Effector CD8-positive, alpha-beta T cell (primary cell): Measurements from ENCODE around the gene MEAK7.

Experiments
- DNase-seq: peaks from one replicate; lab custom pipeline; 2025; lab: John Stamatoyannopoulos, UW

MEAK7 gene

DNA sequence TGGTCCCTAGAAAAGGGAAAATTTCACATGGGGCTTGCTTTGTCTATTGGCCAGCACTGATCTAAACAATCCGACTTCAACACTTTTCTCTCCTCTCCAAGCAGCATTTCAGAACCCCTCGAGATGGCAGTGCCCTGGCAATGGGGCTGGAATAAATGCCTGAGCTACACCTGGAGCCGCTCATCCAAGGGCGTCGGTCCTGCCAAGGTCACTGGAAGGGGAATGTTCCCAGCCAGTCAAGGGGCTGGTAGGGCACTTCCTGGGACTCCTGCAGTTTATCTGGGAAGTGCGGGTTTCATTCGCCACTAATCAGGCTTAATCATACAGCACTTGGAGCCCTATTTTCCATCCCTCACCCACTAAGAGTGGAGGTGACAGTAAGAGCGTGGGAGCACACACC is 17.1 kb downstream of the MEAK7 start:
- DNase-seq, result no peak

DNA sequence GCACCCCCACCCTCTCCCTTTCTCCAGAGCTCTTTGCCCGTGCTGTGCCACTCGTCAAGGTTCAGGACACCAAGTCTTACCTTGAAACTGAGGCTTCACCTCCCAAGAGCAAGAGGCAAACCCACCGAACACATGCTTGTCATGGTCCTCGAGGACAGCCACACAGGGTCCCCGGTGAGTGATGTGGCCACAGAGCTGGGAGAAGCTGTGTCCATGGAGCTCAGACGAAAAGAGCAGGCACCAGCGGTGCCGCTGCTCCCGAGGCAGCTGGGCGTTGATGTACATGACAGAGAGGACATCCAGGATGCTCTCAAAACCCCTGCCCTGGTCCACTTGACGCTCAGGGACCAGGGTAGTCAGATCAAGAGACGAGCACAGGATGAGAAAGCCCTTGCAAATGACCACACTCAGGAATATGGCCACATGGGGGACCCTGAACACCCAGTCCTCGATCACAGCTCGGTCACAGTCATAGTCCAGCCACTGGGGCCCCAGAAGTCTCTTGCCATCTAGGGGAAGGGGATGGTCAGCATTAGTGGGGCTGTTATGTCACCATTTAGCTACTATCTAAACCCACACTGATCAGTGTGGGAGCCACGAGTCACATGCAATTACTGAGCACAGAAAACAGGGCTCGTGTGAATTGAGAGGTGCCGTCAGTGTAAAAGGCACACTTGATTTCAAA is 17.8 kb downstream of the MEAK7 start:
- DNase-seq, result no peak

DNA sequence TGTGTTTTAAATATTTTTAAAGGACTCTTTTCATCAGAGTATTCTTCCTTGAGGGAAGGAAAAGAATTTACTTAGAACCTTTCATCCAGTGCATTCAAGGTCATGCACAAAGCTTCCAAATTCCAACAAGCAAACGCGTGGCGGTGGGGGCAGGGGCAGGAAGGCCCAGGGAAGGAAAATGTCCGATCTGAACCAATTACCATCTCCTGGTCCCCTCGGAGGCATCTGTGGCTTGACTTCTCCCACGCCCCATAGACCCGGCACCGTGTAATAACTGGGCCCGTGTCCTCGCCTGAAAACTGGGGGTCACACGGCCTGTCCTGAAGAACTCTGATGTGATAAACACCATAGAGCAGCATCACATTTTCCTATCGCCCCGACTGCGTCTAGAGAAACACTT is 18.3 kb downstream of the MEAK7 start:
- no peak for DNase-seq

DNA sequence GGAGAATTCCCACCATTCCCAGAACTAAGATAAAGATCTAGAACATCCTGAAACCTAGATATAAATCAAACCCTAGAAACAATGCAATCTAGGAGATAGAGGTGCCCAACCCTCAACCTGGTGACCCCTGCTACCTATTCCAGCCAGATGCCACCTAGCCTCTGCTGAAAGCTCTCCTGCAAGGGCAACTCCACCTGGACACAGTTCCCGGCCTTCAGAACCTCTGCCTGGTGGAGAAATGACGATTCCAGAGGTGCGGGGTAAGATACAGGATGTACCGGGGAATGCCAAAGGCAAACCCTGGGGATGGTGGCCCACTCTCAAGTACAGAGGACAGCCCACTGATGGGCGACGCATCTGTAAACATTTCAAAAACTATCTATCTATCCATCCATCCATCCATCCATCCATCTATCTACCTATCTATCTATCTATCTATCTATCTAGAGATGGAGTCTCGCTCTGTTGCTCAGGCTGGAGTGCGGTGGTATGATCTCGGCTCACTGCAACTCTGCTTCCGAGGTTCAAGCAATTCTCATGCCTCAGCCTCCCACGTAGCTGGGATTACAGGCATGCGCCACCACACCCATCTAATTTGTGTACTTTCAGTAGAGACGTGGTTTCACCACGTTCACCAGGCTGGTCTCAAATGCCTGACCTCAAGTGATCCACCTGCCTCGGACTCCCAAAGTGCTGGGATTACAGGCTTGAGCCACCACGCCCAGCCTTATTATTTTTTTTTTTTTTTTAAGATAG is 19.0 kb downstream of the MEAK7 start:
- DNase-seq, result no peak

DNA sequence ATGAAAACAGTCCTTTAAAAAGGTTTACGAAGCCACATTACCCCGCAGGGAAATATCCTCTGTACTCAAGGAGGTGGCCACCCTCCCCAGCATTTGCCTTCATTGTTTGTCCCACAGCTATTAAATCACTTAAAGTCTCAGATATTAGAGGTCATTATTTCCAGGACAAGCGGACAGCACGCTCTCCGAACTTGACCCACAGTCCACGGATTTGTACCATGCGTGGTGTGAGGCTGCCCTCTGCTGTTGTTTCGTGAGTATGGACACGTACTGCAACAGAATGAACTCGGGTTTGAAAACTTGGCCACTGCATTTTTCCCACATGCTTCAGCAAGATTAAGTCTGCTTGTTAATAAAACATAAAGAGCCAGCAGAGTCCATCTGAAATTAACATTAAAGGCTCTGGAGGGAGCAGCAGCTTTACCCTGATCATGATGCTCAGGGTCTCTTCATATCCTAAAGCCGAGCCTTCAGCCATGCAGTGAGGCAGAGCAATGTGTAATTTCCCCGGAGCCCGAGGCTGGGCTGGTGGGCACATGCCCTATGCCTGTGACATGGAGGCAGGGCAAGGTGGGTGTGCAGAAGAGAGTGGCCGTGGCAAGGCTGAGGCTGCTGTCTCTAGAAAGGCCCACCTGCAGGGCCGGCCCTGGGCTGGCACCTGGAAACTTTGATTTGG is 19.7 kb downstream of the MEAK7 start:
- no peak for DNase-seq

DNA sequence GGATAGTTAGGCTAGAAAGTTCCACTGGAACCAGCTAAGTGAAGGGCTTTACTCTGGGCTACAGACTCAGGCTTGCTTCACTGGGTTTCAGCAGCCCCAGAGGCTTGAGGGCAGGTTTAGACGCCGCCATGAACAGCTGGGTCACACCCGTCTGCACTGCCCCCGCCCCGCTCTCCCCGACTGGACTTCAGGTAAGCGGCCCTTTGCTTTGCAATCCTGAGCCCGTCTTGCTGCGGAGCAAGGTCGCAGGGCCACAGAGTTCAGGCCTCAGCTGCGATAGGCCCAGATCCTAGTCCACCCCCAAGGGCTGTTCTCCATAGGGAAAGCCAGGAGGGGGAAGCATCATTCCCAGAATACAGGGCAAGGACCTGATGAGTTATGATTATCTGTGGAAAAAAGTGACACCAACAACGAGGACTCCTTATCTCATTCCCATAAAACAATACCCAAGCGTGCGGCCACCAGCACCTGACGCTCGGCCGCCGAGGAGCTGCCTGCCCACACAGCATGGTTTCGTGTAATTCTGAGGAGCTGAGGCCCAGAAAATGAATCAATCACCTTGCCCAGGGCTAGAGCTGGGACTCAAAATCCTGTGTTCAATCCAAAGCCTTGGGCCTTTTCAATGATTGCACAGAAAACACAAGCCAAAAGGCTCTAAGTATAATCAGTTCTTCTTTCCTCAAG is 20.4 kb downstream of the MEAK7 start:
- DNase-seq, result no peak

DNA sequence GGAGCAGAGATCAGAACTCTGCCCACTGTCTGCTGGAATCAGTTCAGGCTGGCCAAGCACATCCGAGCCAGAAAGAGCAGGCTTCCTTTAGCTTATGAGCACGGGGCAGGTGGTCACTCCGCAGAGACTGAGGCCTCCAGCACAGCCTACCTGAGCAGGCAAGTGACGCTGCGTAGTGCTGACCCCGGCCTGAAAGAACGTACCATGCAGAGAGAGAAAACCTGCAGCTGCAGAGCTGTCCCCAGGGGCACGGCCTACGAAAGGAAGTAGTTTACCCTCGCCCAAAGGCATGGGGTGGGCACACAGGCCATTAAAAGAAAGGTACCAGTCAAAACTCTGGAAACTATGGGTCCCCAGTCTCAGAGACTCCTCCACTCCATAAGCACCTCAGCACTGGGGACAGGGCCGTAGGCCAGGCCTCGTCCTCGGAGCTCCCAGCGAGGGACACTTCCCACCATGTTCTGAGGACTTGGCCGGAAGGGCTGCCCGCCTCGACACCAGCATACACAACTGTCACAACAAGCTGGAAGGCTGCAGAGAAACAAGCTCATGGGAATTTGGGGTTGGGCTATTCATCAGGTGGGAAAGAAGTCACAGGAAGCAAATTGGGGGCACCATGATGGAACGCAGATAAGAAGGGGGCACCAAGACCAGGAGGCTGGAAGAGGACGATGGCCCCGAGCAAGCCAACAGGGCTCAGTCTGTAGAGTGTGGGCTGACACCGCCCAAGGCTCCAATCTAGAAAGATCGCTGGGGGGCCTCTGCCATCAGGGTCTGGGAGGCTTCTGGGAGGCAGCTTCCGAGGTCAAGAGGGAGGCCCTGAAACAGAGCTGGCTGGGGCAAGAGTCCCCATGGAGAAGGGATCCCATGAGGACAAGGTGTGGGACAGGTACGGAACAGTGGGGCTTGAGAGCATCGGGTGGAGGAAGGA is 21.2 kb downstream of the MEAK7 start:
- DNase-seq, result no peak

DNA sequence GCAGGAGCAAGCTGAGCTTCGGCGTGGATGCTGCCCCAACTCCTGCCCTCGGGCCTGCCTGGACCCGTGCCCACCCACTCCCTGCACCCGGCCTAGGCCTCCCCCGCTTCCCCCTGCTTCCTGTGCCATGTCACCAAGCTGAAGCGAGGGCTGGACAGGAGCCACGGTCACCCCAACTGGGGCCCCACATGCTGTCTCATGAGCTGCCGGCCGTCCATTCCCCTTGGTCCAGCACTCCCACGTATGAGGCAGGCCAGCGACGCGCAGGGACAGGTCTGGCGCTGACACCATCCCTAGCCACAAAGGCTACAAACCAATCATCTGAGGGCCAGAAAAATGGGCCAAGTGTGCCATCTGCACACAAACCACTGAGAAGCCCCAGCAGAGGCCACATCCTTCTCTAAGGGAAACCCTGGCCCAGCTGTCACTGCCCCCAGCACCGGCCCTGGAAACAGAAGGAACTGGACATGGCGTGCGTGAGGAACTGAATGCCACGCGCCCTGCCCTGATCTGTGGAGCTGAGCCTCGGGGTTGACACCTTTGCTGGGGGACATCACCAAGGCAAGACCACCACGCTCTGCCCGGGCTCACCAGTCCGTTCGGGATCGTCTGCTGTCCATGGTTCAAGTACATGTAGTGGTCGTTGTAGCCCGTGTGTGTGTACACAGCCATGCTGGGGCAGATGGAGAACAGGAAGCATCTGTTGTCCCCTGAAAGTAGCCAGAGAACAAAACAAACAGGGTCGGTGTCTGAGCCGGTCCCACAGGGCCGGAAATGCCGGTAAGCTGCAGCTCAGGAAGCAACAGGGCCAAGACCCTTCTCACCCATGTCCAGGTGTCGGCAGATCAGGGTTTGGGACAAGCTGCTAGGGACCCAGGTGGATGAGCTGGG is 22.2 kb downstream of the MEAK7 start:
- DNase-seq, result no peak

DNA sequence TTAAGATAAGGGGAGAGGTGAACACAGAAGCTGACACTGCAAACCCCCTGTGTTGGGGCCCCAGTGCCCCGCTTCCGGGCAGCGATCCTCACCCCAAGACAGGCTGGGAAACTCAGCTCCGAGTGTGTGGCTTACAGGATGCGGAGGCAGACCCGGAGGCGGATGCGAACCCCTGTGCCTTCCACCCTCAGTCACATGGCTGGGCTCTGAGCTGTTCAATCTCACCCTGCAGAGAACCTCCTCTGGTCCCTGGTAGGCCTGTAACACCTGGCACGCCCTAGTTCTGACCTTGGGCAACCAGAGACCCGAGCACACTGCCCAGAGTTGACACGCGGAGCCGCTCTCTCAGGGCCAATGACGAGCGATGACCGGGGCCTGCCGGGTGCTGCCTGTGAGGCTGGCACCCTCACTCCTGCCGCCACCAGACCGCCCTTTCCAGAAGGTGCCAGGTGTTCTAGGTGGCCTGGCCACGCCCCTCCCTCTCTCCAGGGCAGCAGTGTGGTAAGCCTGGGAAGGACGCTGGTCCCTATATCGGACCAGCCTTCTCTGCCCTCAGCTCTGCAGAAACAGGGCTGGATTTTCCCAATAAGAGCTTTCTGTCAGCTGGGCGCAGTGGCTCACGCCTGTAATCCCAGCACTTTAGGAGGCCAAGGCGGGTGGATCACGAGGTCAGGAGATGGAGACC is 23.3 kb downstream of the MEAK7 start:
- DNase-seq, result no peak

DNA sequence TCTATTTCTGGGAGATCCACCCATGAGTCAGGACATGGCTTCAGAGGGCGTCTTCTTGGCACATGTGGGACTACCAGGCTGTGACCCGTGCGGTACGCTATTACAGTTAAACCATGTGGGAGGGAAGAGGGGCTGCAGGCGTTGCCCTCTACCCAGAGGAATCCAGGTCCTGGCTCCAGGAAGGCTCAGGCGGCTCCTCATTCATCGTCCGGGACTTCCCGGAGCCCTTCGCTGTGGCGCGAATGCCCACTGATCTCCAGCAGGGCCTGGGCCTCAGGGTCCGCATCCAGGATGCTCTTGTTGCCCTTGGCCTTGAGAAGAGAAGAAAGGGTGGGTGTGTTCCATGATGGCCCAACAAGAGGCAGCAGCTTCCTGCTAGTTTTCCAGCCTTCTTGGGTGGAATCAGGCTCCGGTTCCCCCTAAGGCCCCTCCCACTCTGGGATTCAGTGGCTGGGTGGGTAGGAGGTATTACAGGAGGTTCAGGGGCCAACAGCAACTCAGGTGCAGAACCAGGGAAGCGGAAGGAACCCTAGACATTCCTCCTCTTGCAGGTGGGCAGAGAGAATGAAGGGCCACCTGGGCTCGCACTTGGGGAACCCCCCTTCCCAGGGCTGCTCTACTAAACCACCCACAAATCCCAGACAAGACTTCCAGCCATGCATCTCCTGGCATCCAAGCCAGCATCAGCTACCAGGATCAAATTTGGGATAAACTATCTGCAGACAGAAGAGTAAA is 24.6 kb downstream of the MEAK7 start:
- DNase-seq, result no peak

DNA sequence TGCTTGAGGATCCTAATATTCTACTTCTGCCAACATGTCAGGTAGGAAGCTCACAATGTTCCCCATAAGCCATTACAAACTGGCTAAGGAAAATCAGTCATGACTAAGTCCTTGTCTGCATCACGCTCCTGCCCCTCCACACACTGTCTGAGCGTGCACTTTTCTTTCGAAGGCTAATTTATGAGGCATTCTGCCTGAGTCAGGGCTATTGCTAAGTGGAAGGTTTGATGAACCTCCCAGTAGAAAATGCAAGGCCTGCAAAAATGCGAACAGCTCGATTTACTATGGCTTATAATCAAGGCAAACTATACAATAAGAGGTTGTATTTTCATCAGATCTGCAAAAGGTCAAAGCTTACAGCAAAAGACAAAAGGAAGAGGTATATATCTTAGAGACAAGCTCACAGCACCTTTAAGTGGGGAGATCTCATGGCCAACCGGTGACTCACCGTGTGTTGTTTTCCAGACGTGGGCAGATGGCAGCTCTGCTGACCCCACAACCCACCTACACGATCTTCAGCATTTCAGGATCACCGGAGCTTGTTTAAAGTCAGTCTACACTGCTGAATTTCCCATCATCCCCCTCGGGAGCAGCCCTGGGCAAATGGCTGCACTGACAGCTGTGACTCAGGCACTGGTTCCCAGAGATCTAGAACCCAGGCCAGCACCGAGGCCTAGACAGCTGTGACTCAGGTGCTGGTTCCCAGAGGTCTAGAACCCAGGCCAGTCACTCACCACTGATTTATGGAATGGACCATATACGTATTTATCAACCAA is 26.1 kb downstream of the MEAK7 start:
- DNase-seq, result no peak

DNA sequence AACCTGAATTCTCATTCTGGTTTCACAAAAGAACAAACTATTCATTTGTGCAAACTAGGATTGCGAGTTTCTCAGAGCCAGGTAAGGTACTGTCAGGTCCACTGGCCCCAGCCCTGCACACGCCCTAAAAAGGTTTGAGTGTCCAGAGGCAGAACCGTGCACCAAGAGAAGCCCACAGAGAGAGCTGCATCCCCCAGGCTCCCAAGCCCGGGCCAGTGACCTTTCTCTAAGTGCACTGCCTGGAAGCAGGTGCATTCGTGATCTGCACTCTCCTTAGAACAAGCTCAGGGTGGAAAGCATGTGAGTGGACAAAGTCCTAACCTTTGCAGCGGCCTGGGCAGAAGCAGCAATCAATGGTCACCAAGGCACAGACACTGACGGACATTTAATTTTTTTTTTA is 26.8 kb downstream of the MEAK7 start:
- no peak for DNase-seq

DNA sequence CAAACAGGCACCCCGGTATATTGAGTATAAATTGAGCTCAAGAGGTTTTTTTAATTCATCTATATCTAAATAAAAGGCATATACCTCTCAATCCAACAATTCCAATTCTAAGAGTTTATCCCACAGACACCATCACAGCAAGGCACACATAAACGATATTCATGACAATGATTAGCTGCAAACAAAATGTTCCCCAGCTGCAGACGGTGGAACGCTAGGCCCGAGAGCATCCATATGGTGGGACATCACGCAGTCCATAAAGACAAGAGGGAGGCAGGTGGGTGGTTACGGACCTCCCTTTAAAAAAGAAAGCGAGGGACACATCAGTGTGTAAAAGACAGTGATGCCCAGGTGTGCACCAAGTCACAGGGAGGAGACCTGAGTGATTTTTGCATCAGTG is 28.1 kb downstream of the MEAK7 start:
- no peak for DNase-seq

DNA sequence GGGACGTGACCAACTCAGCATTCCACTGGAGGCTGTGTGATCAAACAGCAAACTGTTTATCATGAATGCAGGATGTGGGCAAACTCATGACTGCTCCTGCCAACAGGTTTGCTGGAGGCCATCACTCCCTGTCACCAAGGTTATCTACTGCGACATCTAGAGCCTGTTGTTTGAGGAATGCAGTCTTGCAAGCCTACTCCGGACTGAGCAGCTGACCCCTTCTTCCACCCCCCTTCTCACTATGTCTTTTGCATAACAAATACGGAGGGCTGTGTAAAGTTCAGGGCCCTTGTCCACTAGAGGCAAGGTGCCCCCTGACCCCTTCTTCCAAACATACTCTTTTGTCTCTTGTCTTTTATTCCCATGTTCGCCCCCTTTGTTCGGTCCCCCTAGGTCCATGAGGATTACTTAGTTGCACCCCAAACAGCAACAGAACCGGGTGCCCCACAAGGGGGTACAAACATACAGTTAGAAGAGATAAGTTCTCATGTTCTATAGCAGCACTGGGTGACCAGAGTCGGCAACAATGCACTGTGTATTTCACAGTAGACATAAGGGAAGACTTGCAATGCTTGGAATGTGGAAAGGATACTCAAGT is 28.7 kb downstream of the MEAK7 start:
- no peak for DNase-seq

DNA sequence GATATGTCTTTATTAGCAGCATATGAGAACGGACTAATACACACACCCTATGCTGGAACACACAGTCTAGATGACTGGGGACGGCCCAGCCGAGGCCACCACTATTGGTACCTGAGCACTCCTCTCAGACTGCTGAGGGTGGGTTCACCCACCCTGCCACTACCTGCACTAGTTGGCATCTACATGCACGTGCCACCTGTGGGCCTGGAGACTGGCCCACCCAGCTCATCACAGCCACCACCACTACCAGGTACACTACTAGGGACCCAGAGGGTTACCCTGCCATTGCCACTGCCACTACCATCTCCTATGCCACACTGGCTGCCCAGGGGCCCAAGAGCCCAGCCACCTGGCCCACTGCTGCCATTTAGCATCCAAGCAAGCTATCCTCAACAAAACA is 32.5 kb downstream of the MEAK7 start:
- no peak for DNase-seq

DNA sequence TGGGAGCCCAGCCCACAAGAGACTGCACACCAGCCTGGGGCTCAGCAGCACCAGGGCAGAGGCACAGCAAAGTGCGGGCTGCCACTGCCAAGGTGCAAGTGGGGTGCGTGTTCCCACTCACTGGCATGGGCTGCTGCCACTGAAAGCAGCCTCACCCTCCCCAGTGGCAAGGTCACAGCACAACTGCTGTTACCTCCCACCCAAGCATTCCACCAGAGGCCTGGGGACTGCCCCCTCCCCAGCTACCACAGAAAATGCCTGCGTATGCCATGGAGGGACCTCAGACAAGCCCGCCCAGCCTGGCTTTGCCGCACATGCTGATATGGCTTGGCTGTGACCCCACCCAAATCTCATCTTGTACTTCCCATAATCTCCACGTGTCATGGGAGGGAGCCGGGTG is 33.1 kb downstream of the MEAK7 start:
- no peak for DNase-seq

DNA sequence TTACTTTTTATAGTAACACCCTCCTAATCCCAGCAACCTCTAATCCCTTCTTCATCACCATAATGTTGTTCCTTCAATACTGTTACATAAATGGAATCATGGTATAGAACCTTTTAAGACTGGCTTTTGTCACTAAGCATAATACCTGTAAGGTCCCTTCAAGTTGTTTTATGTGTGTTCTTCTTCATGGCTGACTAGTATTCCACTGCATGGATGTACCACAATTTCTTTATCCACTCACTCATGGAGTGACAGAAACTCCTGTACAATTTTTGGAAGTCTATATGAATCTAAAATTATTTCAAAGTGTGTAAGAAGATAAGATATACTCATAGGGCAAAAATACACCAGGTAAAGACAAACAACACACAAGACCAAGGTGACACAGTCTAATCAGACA is 36.8 kb downstream of the MEAK7 start:
- DNase-seq, result no peak

DNA sequence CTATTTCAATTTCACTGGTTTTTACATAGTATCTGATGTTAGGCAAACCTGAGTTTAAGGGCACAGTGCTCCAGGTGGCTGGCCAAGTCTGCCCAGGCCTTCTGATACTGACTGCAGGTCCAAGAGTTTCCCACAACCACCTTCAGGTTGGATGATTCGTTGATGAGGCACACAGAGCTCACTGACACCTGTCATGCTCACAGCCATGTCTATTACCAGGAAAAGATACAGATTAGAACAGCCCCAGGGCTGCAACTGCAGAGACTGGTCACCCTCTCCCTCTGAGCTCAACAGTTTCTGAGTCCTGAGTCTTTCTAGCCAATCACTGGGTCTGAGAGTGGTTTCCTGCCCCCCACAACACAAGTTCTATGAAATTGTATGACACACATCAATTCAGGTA is 37.2 kb downstream of the MEAK7 start:
- no peak for DNase-seq
